HCT116 (cell line): Measurements from ENCODE around the gene ARSG. TPM values are rescaled to one million over a fixed set of nuclear protein-coding genes. Genes with fewer than 3 reads are reported as not detected.
A peak's percentile ranks its signal among the peaks of the same experiment; 100 is the strongest.

Experiments
- ATAC-seq: fragments of 200-7000 bp; cut with Tn5 transposase; 2 replicates; pipeline ENCODE4 v1.9.1; 2020; ENCODE audit warnings: mild to moderate bottlenecking, moderate library complexity
- BruUV-seq: library from RNA; stranded (reverse); fragments of 400-500 nt; replicated peaks from 2 replicates; lab custom pipeline; 2021; lab: Mats Ljungman, UMichigan
- CTCF ChIA-PET: fragments of 300-600 bp; sonication (Branson Sonifier 250); formaldehyde crosslinking; loops from one replicate; lab custom pipeline; 2021; ENCODE audit warnings: antibody characterized with exemption; lab: Charles Lee
- POLR2A ChIA-PET: fragments of 300-600, 350-600 bp; sonication (Branson Sonifier 250); formaldehyde crosslinking; loops from one replicate; lab custom pipeline; 2021; ENCODE audit warnings: antibody characterized with exemption; lab: Charles Lee
- RAD21 ChIA-PET, 2 experiments: fragments of 300-600 bp; sonication (Branson Sonifier 250); formaldehyde crosslinking; loops; one replicate each; lab custom pipeline; 2023; ENCODE audit warnings: low total read pairs in 2 of 2; ENCODE audit not compliant: uncharacterized antibody in 2 of 2, unreplicated experiment in 2 of 2, low non-redundant PET in 1 of 2; lab: Charles Lee
- DNase-seq: peaks from one replicate; pipeline ENCODE4 v3.0.0-alpha.2; 2010; ENCODE audit warnings: low read depth, low spot score
- H2AFZ ChIP-seq: fragments of 200-600 bp; shearing (Covaris generic), sonication (generic); 2 replicates; pipeline ENCODE4 v1.6.1; 2017; ENCODE audit warnings: low read depth, mixed run types, mixed read lengths, antibody characterized with exemption, low read length; ENCODE audit not compliant: poor library complexity, severe bottlenecking
- H3K27ac ChIP-seq: 2 replicates; pipeline ENCODE4 v1.5.1; 2012; ENCODE audit warnings: low read depth, low read length
- H3K27me3 ChIP-seq: fragments of 200-600 bp; sonication (generic); 2 replicates; pipeline ENCODE4 v1.6.1; 2016; ENCODE audit warnings: mixed run types, low read length, mixed read lengths; ENCODE audit not compliant: insufficient read depth
- H3K36me3 ChIP-seq, 2 experiments: fragments of 200-500 bp in 1 of 2; fragments of 200-600 bp in 1 of 2; sonication (Bioruptor generic) in 1 of 2; sonication (generic) in 1 of 2; 2 replicates each; pipeline versions ENCODE4 v1.5.1 to v1.6.1; 2014 to 2016; ENCODE audit warnings: low read length in 2 of 2, inconsistent platforms in 1 of 2, mixed read lengths in 1 of 2, mixed run types in 1 of 2; ENCODE audit not compliant: insufficient read depth in 2 of 2, control insufficient read depth in 1 of 2
- H3K4me1 ChIP-seq, 2 experiments: fragments of 200-600 bp in 1 of 2; sonication (generic) in 1 of 2; 2 replicates each; pipeline versions ENCODE4 v1.5.1 to v1.6.1; 2012 to 2017; ENCODE audit warnings: low read length in 2 of 2, inconsistent platforms in 1 of 2, mild to moderate bottlenecking in 1 of 2, mixed read lengths in 1 of 2, mixed run types in 1 of 2, moderate library complexity in 1 of 2; ENCODE audit not compliant: insufficient read depth in 2 of 2, control insufficient read depth in 1 of 2
- H3K4me2 ChIP-seq: fragments of 200-600 bp; sonication (generic); 2 replicates; pipeline ENCODE4 v1.6.1; 2017; ENCODE audit warnings: mixed run types, low read length, mixed read lengths
- H3K4me3 ChIP-seq, 2 experiments: fragments of 200-600 bp in 1 of 2; sonication (generic) in 1 of 2; replicated peaks in 1 of 2; 2 replicates each; pipeline ENCODE4 v1.5.1; 2011 to 2016; ENCODE audit warnings: low read length in 2 of 2, control low read depth in 1 of 2, low read depth in 1 of 2, mild to moderate bottlenecking in 1 of 2, mixed read lengths in 1 of 2, mixed run types in 1 of 2
- H3K79me2 ChIP-seq: fragments of 200-600 bp; sonication (generic); 2 replicates; pipeline ENCODE4 v1.6.1; 2017; ENCODE audit warnings: mild to moderate bottlenecking, mixed run types, low read length, moderate library complexity, mixed read lengths; ENCODE audit not compliant: insufficient read depth
- H3K9ac ChIP-seq: fragments of 200-600 bp; sonication (generic); 2 replicates; pipeline ENCODE4 v1.6.1; 2016; ENCODE audit warnings: low read length, mixed read lengths
- H3K9me2 ChIP-seq: fragments of 200-600 bp; sonication (generic), shearing (Covaris generic); 2 replicates; pipeline ENCODE4 v1.6.1; 2017; ENCODE audit warnings: mixed run types, mild to moderate bottlenecking, moderate library complexity; ENCODE audit not compliant: insufficient read depth
- H3K9me3 ChIP-seq, 2 experiments: fragments of 200-500 bp in 1 of 2; fragments of 200-600 bp in 1 of 2; sonication (Bioruptor generic) in 1 of 2; sonication (generic) in 1 of 2; 2 replicates each; pipeline ENCODE4 v1.6.1; 2014 to 2017; ENCODE audit warnings: low read length in 2 of 2, mixed read lengths in 2 of 2, inconsistent platforms in 1 of 2, low read depth in 1 of 2, mild to moderate bottlenecking in 1 of 2, mixed run types in 1 of 2, moderate library complexity in 1 of 2; ENCODE audit not compliant: control insufficient read depth in 1 of 2, insufficient read depth in 1 of 2
- H4K20me1 ChIP-seq: fragments of 200-600 bp; sonication (generic), shearing (Covaris generic); 2 replicates; pipeline ENCODE4 v1.6.1; 2017; ENCODE audit warnings: mixed run types, mild to moderate bottlenecking, moderate library complexity; ENCODE audit not compliant: insufficient read depth
- CBX3 ChIP-seq: IDR thresholded peaks from 2 replicates; pipeline ENCODE4 v1.6.1; 2012; ENCODE audit warnings: low read depth
- EGR1 ChIP-seq: IDR thresholded peaks from 2 replicates; pipeline ENCODE4 v1.6.1; 2012; ENCODE audit warnings: low read depth
- ELF1 ChIP-seq: IDR thresholded peaks from 2 replicates; pipeline ENCODE4 v1.6.1; 2012; ENCODE audit warnings: low read depth, borderline replicate concordance
- EZH2 ChIP-seq: fragments of 200-600 bp; sonication (generic); IDR thresholded peaks from 2 replicates; pipeline ENCODE4 v1.6.1; 2017; ENCODE audit warnings: antibody characterized with exemption, mixed run types
- EZH2phosphoT487 ChIP-seq: fragments of 200-600 bp; IDR thresholded peaks from 2 replicates; pipeline ENCODE4 v1.6.1; 2018; ENCODE audit warnings: antibody characterized with exemption, borderline replicate concordance
- POLR2AphosphoS5 ChIP-seq: IDR thresholded peaks from 2 replicates; pipeline ENCODE4 v1.6.1; 2011; ENCODE audit warnings: mild to moderate bottlenecking, low read depth, low read length, moderate library complexity
- RAD21 ChIP-seq: IDR thresholded peaks from 2 replicates; pipeline ENCODE4 v1.6.1; 2012; ENCODE audit warnings: low read depth, mild to moderate bottlenecking
- SP1 ChIP-seq: IDR thresholded peaks from 2 replicates; pipeline ENCODE4 v1.6.1; 2012; ENCODE audit warnings: low read depth
- TCF7L2 ChIP-seq: IDR thresholded peaks from 2 replicates; pipeline ENCODE4 v1.7.0; 2011; ENCODE audit warnings: borderline replicate concordance, inconsistent platforms; ENCODE audit not compliant: insufficient read depth, insufficient read length; ENCODE audit errors: extremely low read depth
- YY1 ChIP-seq: IDR thresholded peaks from 2 replicates; pipeline ENCODE4 v1.6.1; 2011; ENCODE audit warnings: low read length, low read depth, moderate library complexity, mild to moderate bottlenecking; ENCODE audit not compliant: insufficient replicate concordance; ENCODE audit errors: extremely low read depth
- ZBTB33 ChIP-seq: IDR thresholded peaks from 2 replicates; pipeline ENCODE4 v1.6.1; 2011; ENCODE audit warnings: mild to moderate bottlenecking, low read length, moderate library complexity; ENCODE audit not compliant: insufficient replicate concordance; ENCODE audit errors: extremely low read depth
- ZFX ChIP-seq: fragments of 450-650 bp; IDR thresholded peaks from 2 replicates; pipeline ENCODE4 v1.6.1; 2017
- ZNF274 ChIP-seq: fragments of 200-500 bp; sonication (Bioruptor generic); IDR thresholded peaks from 2 replicates; pipeline ENCODE4 v1.6.1; 2014; ENCODE audit warnings: mild to moderate bottlenecking, low read depth, low read length, inconsistent platforms
- intact Hi-C: fragments of 100-400 bp; cut with micrococcal nuclease; formaldehyde crosslinking; loops from 2 replicates; pipeline ENCODE4 v1.10.0; 2022
- total RNA-seq: library from RNA; stranded (reverse); gene quantifications from one replicate; pipeline ENCODE4 v1.2.1, GENCODE V29; 2021; ENCODE audit not compliant: unreplicated experiment

The ARSG gene
- total RNA-seq, 1 experiment from 2014 or later = 17.1 TPM

- ATAC-seq (no peak), DNase-seq (no peak)
- Histone ChIP-seq H2AFZ (no peak overlapping the region), H3K27ac (no peak overlapping the region), H3K9ac (no peak overlapping the region), H3K4me2 (peak overlapping the region; percentile 8; the same call in 1 of the 2 replicates), H3K4me3 (no peak overlapping the region), H3K9me2 (no peaks in the 10 kb centered on the region), H4K20me1 (no peaks in the 10 kb centered on the region), H3K36me3 (no peaks in the 10 kb centered on the region), H3K4me1 (peaks cover 30 to 51% of the 10 kb centered on the region in 2 experiments), H3K9me3 (no peaks in the 10 kb centered on the region), H3K79me2 (0 out of 2 replicates have a peak, but pooled peaks cover 12% of the 10 kb centered on the region), H3K27me3 (no peaks in the 10 kb centered on the region)
- TF ChIP-seq EZH2 = no peak
- TF ChIP-seq CBX3 = no peak
- no peak for TF ChIP-seq POLR2AphosphoS5
- TF ChIP-seq EGR1 = no peak
- TF ChIP-seq ZFX = no peak
- intact Hi-C loops = no loop called here
- no TSS peak for BruUV-seq
- ChIA-PET CTCF (no interaction called here), POLR2A (no interaction called here), RAD21 (no interaction called here)
Measured at GRCh38 chr17:68295086-68295485, 3.8 kb downstream of the ARSG start.

- Histone ChIP-seq H3K9me3 (no peaks in the 10 kb centered on the region), H3K4me3 (no peak overlapping the region), H3K27me3 (no peaks in the 10 kb centered on the region), H2AFZ (no peak overlapping the region), H3K4me1 (peaks cover 26 to 37% of the 10 kb centered on the region in 2 experiments), H3K36me3 (no peaks in the 10 kb centered on the region), H4K20me1 (no peaks in the 10 kb centered on the region), H3K9ac (no peak overlapping the region), H3K27ac (no peak overlapping the region), H3K4me2 (no peak overlapping the region), H3K9me2 (no peaks in the 10 kb centered on the region), H3K79me2 (0 out of 2 replicates have a peak, but pooled peaks cover 12% of the 10 kb centered on the region)
- DNase-seq = no peak
- ChIA-PET RAD21 (no interaction called here), CTCF (no interaction called here), POLR2A (no interaction called here)
- no peak for ATAC-seq
- intact Hi-C loops = no loop called here
- no TSS peak for BruUV-seq
- no peak for TF ChIP-seq ZNF274
- TF ChIP-seq ELF1 = no peak
- TF ChIP-seq YY1 = no peak
- no peak for TF ChIP-seq CBX3
- TF ChIP-seq EZH2phosphoT487 = no peak
- no peak for TF ChIP-seq EGR1
- TF ChIP-seq TCF7L2 = no peak
- no peak for TF ChIP-seq ZBTB33
- TF ChIP-seq SP1 = no peak
- TF ChIP-seq EZH2 = no peak
- no peak for TF ChIP-seq RAD21
Measured at GRCh38 chr17:68296217-68297191, 5.2 kb downstream of the ARSG start.
